ENCODE measurements around the gene MCOLN1.
"Not testable (repeated sequence)": the region's sequence is repeated elsewhere in the genome, so short reads cannot be mapped to it uniquely, and the experiment has no call there.

The MCOLN1 gene

GRCh38 chr19:7545300-7545699 is 22.9 kb downstream of the MCOLN1 start:
- DNase-seq: no peak

GRCh38 chr19:7545904-7546303 is 23.5 kb downstream of the MCOLN1 start:
- no peak for DNase-seq

GRCh38 chr19:7547159-7547558 is 24.7 kb downstream of the MCOLN1 start:
- DNase-seq: no peak

GRCh38 chr19:7549429-7550148 is 27.2 kb downstream of the MCOLN1 start:
- DNase-seq: no peak

GRCh38 chr19:7550169-7550770 is 27.8 kb downstream of the MCOLN1 start:
- DNase-seq: no peak

GRCh38 chr19:7550987-7551761 is 28.8 kb downstream of the MCOLN1 start:
- peak; percentile 7 to 12 for DNase-seq

- DNase-seq: no peak
Observed at GRCh38 chr19:7552781-7553180, 30.4 kb downstream of the MCOLN1 start.

- no peak for DNase-seq
Observed at GRCh38 chr19:7554565-7554964, 32.1 kb downstream of the MCOLN1 start.

GRCh38 chr19:7554990-7555864 is 32.8 kb downstream of the MCOLN1 start:
- no peak for DNase-seq

- no peak for DNase-seq
Observed at GRCh38 chr19:7556696-7557315, 34.4 kb downstream of the MCOLN1 start.

GRCh38 chr19:7558667-7559066 is 36.2 kb downstream of the MCOLN1 start:
- DNase-seq: no peak

- no peak for DNase-seq
Observed at GRCh38 chr19:7559102-7559501, 36.7 kb downstream of the MCOLN1 start.

- no peak for DNase-seq
Observed at GRCh38 chr19:7560255-7560654, 37.8 kb downstream of the MCOLN1 start.

- no peak for DNase-seq
Observed at GRCh38 chr19:7561325-7561724, 38.9 kb downstream of the MCOLN1 start.

GRCh38 chr19:7562646-7563393 is 40.4 kb downstream of the MCOLN1 start:
- peak in 1 of 2 experiments; percentile 20 for DNase-seq

- DNase-seq: no peak
Observed at GRCh38 chr19:7564866-7565265, 42.4 kb downstream of the MCOLN1 start.

- DNase-seq: no peak
Observed at GRCh38 chr19:7565332-7565731, 42.9 kb downstream of the MCOLN1 start.

- DNase-seq: no peak
Observed at GRCh38 chr19:7570761-7571160, 48.3 kb downstream of the MCOLN1 start.

GRCh38 chr19:7575434-7576040 is 53.1 kb downstream of the MCOLN1 start:
- no peak for DNase-seq

- DNase-seq: not testable (repeated sequence)
Observed at GRCh38 chr19:7577422-7577821, 55.0 kb downstream of the MCOLN1 start.

GRCh38 chr19:7578127-7578526 is 55.7 kb downstream of the MCOLN1 start:
- no peak for DNase-seq
